Activated CD8-positive, alpha-beta T cell treated with anti-CD3 and anti-CD28 coated beads for 36 hours (primary cell): ENCODE results near the gene ADSS1. TPM values are rescaled to one million over a fixed set of nuclear protein-coding genes. Genes with fewer than 3 reads are reported as not detected.

Experiments used
- ATAC-seq: fragments of 200-7000 bp; cut with Tn5 transposase; one replicate; pipeline ENCODE4 v1.10.0; 2021; ENCODE audit warnings: mild to moderate bottlenecking, moderate library complexity
- CTCF ChIA-PET: fragments of 350-600 bp; sonication (Branson Sonifier 250); formaldehyde crosslinking; loops from one replicate; lab custom pipeline; 2021; ENCODE audit warnings: antibody characterized with exemption; lab: Charles Lee
- POLR2A ChIA-PET: fragments of 350-600 bp; sonication (Branson Sonifier 250); formaldehyde crosslinking; loops from one replicate; lab custom pipeline; 2021; ENCODE audit warnings: antibody characterized with exemption; lab: Charles Lee
- DNase-seq: peaks from one replicate; pipeline ENCODE4 v3.0.0-alpha.2; 2020
- H3K27ac Mint-ChIP-seq: one replicate; pipeline ENCODE4 v1.8.0; 2021; ENCODE audit warnings: mild to moderate bottlenecking, mixed read lengths
- H3K27me3 Mint-ChIP-seq: one replicate; pipeline ENCODE4 v1.8.0; 2021; ENCODE audit warnings: mixed read lengths
- H3K36me3 Mint-ChIP-seq: one replicate; pipeline ENCODE4 v1.8.0; 2021; ENCODE audit warnings: low read depth, mixed read lengths
- H3K4me1 Mint-ChIP-seq: one replicate; pipeline ENCODE4 v1.8.0; 2021; ENCODE audit warnings: low read depth, mixed read lengths
- H3K4me3 Mint-ChIP-seq: one replicate; pipeline ENCODE4 v1.8.0; 2021; ENCODE audit warnings: mild to moderate bottlenecking, moderate library complexity, mixed read lengths
- H3K9me3 Mint-ChIP-seq: one replicate; pipeline ENCODE4 v1.8.0; 2021; ENCODE audit warnings: mixed read lengths
- intact Hi-C: fragments of 100-400 bp; cut with micrococcal nuclease; formaldehyde crosslinking; loops from one replicate; pipeline ENCODE4 v1.10.0; 2022
- total RNA-seq, 2 experiments: library from RNA; stranded (reverse); gene quantifications; one replicate each; pipeline ENCODE4 v1.2.3, GENCODE V29; 2021
- TF ChIP-seq, protein P1 (sequence below): fragments of 200-600 bp; IDR thresholded peaks from one replicate; pipeline ENCODE4 v1.8.0; 2022; ENCODE audit warnings: antibody characterized with exemption, mild to moderate bottlenecking

The ADSS1 gene
- total RNA-seq, 2 experiments from 2014 or later: 2.7 to 3.0 TPM

DNA sequence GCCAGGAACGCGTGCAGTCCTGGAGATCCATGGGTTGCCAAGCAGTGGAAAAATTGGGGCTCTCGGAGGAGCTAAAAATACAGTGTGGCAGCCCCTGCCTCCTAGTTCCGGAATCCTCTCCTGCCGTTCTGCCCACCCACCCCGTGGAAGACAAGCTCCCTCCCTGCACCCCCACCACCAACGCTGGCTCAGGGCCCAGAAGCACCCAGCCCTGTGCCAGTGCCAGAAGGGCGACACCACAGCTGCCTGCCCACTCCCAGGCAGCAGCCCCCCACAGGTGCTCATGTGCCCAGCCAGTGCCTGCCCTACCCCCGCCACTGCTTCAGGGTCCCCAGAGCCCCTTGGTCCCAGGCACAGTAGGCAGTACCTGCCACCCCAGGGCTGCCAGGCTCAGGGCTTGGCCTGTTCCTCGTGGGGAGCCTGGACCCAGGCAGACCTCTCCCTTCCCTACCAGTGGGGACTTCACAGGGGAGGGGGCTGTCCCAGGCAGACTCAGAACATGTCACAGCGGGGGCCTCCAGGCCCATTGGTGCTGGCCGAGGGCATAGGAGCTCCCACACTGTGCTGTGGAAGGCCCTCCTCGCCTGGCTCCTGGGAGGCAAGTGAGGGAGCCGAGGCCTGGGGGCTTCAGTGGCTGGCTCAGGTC, 27.2 kb upstream of the ADSS1 start:
- H3K27ac Mint-ChIP-seq: peak overlapping the region; percentile 86
- TF ChIP-seq, protein P1, sequence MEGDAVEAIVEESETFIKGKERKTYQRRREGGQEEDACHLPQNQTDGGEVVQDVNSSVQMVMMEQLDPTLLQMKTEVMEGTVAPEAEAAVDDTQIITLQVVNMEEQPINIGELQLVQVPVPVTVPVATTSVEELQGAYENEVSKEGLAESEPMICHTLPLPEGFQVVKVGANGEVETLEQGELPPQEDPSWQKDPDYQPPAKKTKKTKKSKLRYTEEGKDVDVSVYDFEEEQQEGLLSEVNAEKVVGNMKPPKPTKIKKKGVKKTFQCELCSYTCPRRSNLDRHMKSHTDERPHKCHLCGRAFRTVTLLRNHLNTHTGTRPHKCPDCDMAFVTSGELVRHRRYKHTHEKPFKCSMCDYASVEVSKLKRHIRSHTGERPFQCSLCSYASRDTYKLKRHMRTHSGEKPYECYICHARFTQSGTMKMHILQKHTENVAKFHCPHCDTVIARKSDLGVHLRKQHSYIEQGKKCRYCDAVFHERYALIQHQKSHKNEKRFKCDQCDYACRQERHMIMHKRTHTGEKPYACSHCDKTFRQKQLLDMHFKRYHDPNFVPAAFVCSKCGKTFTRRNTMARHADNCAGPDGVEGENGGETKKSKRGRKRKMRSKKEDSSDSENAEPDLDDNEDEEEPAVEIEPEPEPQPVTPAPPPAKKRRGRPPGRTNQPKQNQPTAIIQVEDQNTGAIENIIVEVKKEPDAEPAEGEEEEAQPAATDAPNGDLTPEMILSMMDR: no peak
- no peaks in the 10 kb centered on the region for H3K27me3 Mint-ChIP-seq
- peaks cover 2% of the 10 kb centered on the region for H3K36me3 Mint-ChIP-seq
- no peak for ATAC-seq
- intact Hi-C loops: no loop called here
- CTCF ChIA-PET: interaction anchor here (1.0 to 4.0 kb wide), 2 partner anchors 12 to 72 kb away, joined by 3 to 16 read pairs; no protein-coding TSS in a partner anchor
- H3K4me1 Mint-ChIP-seq: peaks cover 30% of the 10 kb centered on the region
- DNase-seq: no peak
- POLR2A ChIA-PET: interaction anchor here (0.6 to 4.9 kb wide), 3 partner anchors 8 to 1702 kb away, joined by 3 to 26 read pairs (median 3); no protein-coding TSS in a partner anchor
- no peaks in the 10 kb centered on the region for H3K9me3 Mint-ChIP-seq
- H3K4me3 Mint-ChIP-seq: no peak overlapping the region

GRCh38 chr14:104697317-104697703, 26.7 kb upstream of the ADSS1 start:
- Mint-ChIP-seq H3K27me3 (no peaks in the 10 kb centered on the region), H3K4me1 (peaks cover 27% of the 10 kb centered on the region), H3K4me3 (no peak overlapping the region), H3K9me3 (no peaks in the 10 kb centered on the region), H3K27ac (no peak overlapping the region), H3K36me3 (peaks cover 2% of the 10 kb centered on the region)
- TF ChIP-seq, protein P1: no peak
- intact Hi-C loops: no loop called here
- ATAC-seq (no peak), DNase-seq (no peak)
- POLR2A ChIA-PET: interaction anchor here (0.6 to 4.9 kb wide), 2 partner anchors 19 to 1703 kb away, joined by 3 to 26 read pairs; no protein-coding TSS in a partner anchor
- CTCF ChIA-PET: interaction anchor here (1.0 to 4.0 kb wide), 4 partner anchors 10 to 71 kb away, joined by 3 to 16 read pairs (median 4); no protein-coding TSS in a partner anchor

- no peaks in the 10 kb centered on the region for H3K9me3 Mint-ChIP-seq
- peaks cover 27% of the 10 kb centered on the region for H3K4me1 Mint-ChIP-seq
- no peaks in the 10 kb centered on the region for H3K27me3 Mint-ChIP-seq
- ChIA-PET POLR2A (interaction anchor here (0.6 to 4.9 kb wide), 2 partner anchors 8 to 20 kb away, joined by 3 to 26 read pairs; no protein-coding TSS in a partner anchor), CTCF (interaction anchor here (1.2 to 4.0 kb wide), 3 partner anchors 11 to 33 kb away, joined by 4 to 16 read pairs (median 5); no protein-coding TSS in a partner anchor)
- ATAC-seq (no peak), DNase-seq (no peak)
- intact Hi-C loops: no loop called here
- TF ChIP-seq, protein P1: no peak
- H3K36me3 Mint-ChIP-seq: peaks cover 2% of the 10 kb centered on the region
- no peak overlapping the region for H3K27ac Mint-ChIP-seq
- H3K4me3 Mint-ChIP-seq: no peak overlapping the region
These were observed 26.0 kb upstream of the ADSS1 start for GRCh38 chr14:104697892-104698583.

- no peak overlapping the region for H3K4me3 Mint-ChIP-seq
- ChIA-PET POLR2A (interaction anchor here (4.9 kb wide), 1 partner anchor 21 kb away, joined by 26 read pairs; no protein-coding TSS in a partner anchor), CTCF (interaction anchor here (1.2 to 4.0 kb wide), 3 partner anchors 10 to 34 kb away, joined by 4 to 16 read pairs (median 5); no protein-coding TSS in a partner anchor)
- ATAC-seq (no peak), DNase-seq (no peak)
- H3K27me3 Mint-ChIP-seq: no peaks in the 10 kb centered on the region
- H3K36me3 Mint-ChIP-seq: peaks cover 7% of the 10 kb centered on the region
- no peak overlapping the region for H3K27ac Mint-ChIP-seq
- TF ChIP-seq, protein P1: no peak
- peaks cover 24% of the 10 kb centered on the region for H3K4me1 Mint-ChIP-seq
- H3K9me3 Mint-ChIP-seq: no peaks in the 10 kb centered on the region
- intact Hi-C loops: no loop called here
These were observed 25.2 kb upstream of the ADSS1 start for GRCh38 chr14:104698688-104699425.
